ENCODE results near the gene FRMD1. TPM values are rescaled to one million over a fixed set of nuclear protein-coding genes. Genes with fewer than 3 reads are reported as not detected.

FRMD1 gene
- total and polyA plus RNA-seq, 2 donors (not counting 1 experiment from before 2014, with no cell fraction given) = not detected

- Histone ChIP-seq H3K79me2 (ENCODE audit: control insufficient read depth, insufficient read depth, low read length) (no peaks in the 10 kb centered on the region), H3K4me1 (ENCODE audit: control insufficient read depth in 2 of 2, insufficient read depth in 2 of 2, low read length in 2 of 2) (no peaks in the 10 kb centered on the region), H3K27ac (ENCODE audit: low read length in 2 of 2) (no peak overlapping the region), H4K20me1 (ENCODE audit: control insufficient read depth, insufficient read depth, low read length, poor library complexity, severe bottlenecking) (no peaks in the 10 kb centered on the region), H3K4me2 (replicated peaks; ENCODE audit: low read depth, low read length, poor library complexity, severe bottlenecking) (no peak overlapping the region), H3K9me3 (ENCODE audit: control extremely low read depth in 1 of 3, control insufficient read depth in 2 of 3, insufficient read depth in 1 of 3, low read length in 2 of 3) (peaks cover 0 to 7% (median 2%) of the 10 kb centered on the region in 3 donors), H3K27me3 (replicated peaks in 1 of 4; ENCODE audit: control extremely low read depth in 1 of 4, control insufficient read depth in 3 of 4, insufficient read depth in 4 of 4, low read length in 3 of 4) (no peaks in the 10 kb centered on the region), H3K4me3 (ENCODE audit: control extremely low read depth in 1 of 5, extremely low read depth in 1 of 5, insufficient read depth in 1 of 5, low read depth in 2 of 5, low read length in 4 of 5) (no peak overlapping the region), H3K9ac (ENCODE audit: low read length) (no peak overlapping the region), H3K36me3 (replicated peaks in 1 of 2; ENCODE audit: control extremely low read depth in 1 of 2, control insufficient read depth in 1 of 2, extremely low read depth in 1 of 2, insufficient read depth in 2 of 2, low read length in 1 of 2) (no peaks in the 10 kb centered on the region), H2AFZ (ENCODE audit: insufficient read depth, low read depth, low read length, poor library complexity, severe bottlenecking) (no peak overlapping the region)
- WGBS (ENCODE audit: insufficient coverage) = 62% methylated on average over 10 of the region's 14 CpGs
- ChIA-PET CTCF (no interaction called here), POLR2A (no interaction called here)
- H3K27ac Mint-ChIP-seq = no peak overlapping the region
- intact Hi-C loops (cut with micrococcal nuclease) = no loop called here
- ATAC-seq (ENCODE audit: low read depth) (no peak), DNase-seq (no peak)
- H3K9me3 Mint-ChIP-seq (ENCODE audit: insufficient read depth) = no peaks in the 10 kb centered on the region
- H3K27me3 Mint-ChIP-seq = peaks cover 8% of the 10 kb centered on the region
- TF ChIP-seq CTCF (IDR thresholded peaks at IDR 0.05) = no peak
- TF ChIP-seq EZH2 (IDR thresholded peaks at IDR 0.05; ENCODE audit: borderline replicate concordance, insufficient read depth, low read depth, low read length, poor library complexity, severe bottlenecking) = no peak
- no peak overlapping the region for H3K4me3 Mint-ChIP-seq
- H3K4me1 Mint-ChIP-seq = no peaks in the 10 kb centered on the region
Observed at GRCh38 chr6:168029459-168030217, 49.4 kb downstream of the FRMD1 start.

- H3K4me2 ChIP-seq (replicated peaks; ENCODE audit: low read depth, low read length, poor library complexity, severe bottlenecking) = no peak overlapping the region
- intact Hi-C loops (cut with micrococcal nuclease) = no loop called here
- peaks cover 0 to 7% (median 2%) of the 10 kb centered on the region in 3 donors for H3K9me3 ChIP-seq (ENCODE audit: control extremely low read depth in 1 of 3, control insufficient read depth in 2 of 3, insufficient read depth in 1 of 3, low read length in 2 of 3)
- H3K27me3 Mint-ChIP-seq = no peaks in the 10 kb centered on the region
- ChIA-PET POLR2A (no interaction called here), CTCF (interaction anchor here (1.0 kb wide), 1 partner anchor 8 kb away, joined by 4 read pairs; no protein-coding TSS in a partner anchor)
- DNase-seq = no peak
- H3K27me3 ChIP-seq (replicated peaks in 1 of 4; ENCODE audit: control extremely low read depth in 1 of 4, control insufficient read depth in 3 of 4, insufficient read depth in 4 of 4, low read length in 3 of 4) = no peaks in the 10 kb centered on the region
- H3K9me3 Mint-ChIP-seq (ENCODE audit: insufficient read depth) = no peaks in the 10 kb centered on the region
- no peaks in the 10 kb centered on the region for H4K20me1 ChIP-seq (ENCODE audit: control insufficient read depth, insufficient read depth, low read length, poor library complexity, severe bottlenecking)
- 100% methylated on average over 6 of the region's 9 CpGs for WGBS (ENCODE audit: insufficient coverage)
- H3K79me2 ChIP-seq (ENCODE audit: control insufficient read depth, insufficient read depth, low read length) = no peaks in the 10 kb centered on the region
- TF ChIP-seq EZH2 (IDR thresholded peaks at IDR 0.05; ENCODE audit: borderline replicate concordance, insufficient read depth, low read depth, low read length, poor library complexity, severe bottlenecking) = no peak
- no peak for TF ChIP-seq CTCF (IDR thresholded peaks at IDR 0.05)
- H3K9ac ChIP-seq (ENCODE audit: low read length) = no peak overlapping the region
- H3K27ac ChIP-seq (ENCODE audit: low read length in 2 of 2) = no peak overlapping the region
- ATAC-seq (ENCODE audit: low read depth) = no peak
- H3K4me3 ChIP-seq (ENCODE audit: control extremely low read depth in 1 of 5, extremely low read depth in 1 of 5, insufficient read depth in 1 of 5, low read depth in 2 of 5, low read length in 4 of 5) = no peak overlapping the region
- H3K27ac Mint-ChIP-seq = no peak overlapping the region
- no peaks in the 10 kb centered on the region for H3K4me1 ChIP-seq (ENCODE audit: control insufficient read depth in 2 of 2, insufficient read depth in 2 of 2, low read length in 2 of 2)
- no peaks in the 10 kb centered on the region for H3K4me1 Mint-ChIP-seq
- H3K4me3 Mint-ChIP-seq = no peak overlapping the region
- no peaks in the 10 kb centered on the region for H3K36me3 ChIP-seq (replicated peaks in 1 of 2; ENCODE audit: control extremely low read depth in 1 of 2, control insufficient read depth in 1 of 2, extremely low read depth in 1 of 2, insufficient read depth in 2 of 2, low read length in 1 of 2)
- H2AFZ ChIP-seq (ENCODE audit: insufficient read depth, low read depth, low read length, poor library complexity, severe bottlenecking) = no peak overlapping the region
Observed at GRCh38 chr6:168028181-168028580, 50.8 kb downstream of the FRMD1 start.
